Hematopoietic multipotent progenitor cell treated with erythropoietin and hydrocortisone succinate and interleukin-3 and kit ligand, for 8 days (in vitro differentiated cells): ENCODE measurements around the gene PKD2L2.
"Not testable (repeated sequence)": the region's sequence is repeated elsewhere in the genome, so short reads cannot be mapped to it uniquely, and the experiment has no call there.

Source experiments
- DNase-seq: peaks from one replicate; pipeline ENCODE4 v3.0.0-alpha.2; 2015

Gene PKD2L2

GRCh38 chr5:137890845-137891244 is 1.6 kb downstream of the PKD2L2 start:
- no peak for DNase-seq

GRCh38 chr5:137891849-137892248 is 2.6 kb downstream of the PKD2L2 start:
- peak; percentile 23 for DNase-seq

GRCh38 chr5:137894586-137894985 is 5.3 kb downstream of the PKD2L2 start:
- no peak for DNase-seq

- DNase-seq = no peak
Observed at GRCh38 chr5:137896560-137896959, 7.3 kb downstream of the PKD2L2 start.

- no peak for DNase-seq
Observed at GRCh38 chr5:137899493-137899892, 10.2 kb downstream of the PKD2L2 start.

- peak; percentile 51 for DNase-seq
Observed at GRCh38 chr5:137901011-137901817, 12.0 kb downstream of the PKD2L2 start.

- no peak for DNase-seq
Observed at GRCh38 chr5:137902408-137903133, 13.3 kb downstream of the PKD2L2 start.

GRCh38 chr5:137914758-137915157 is 25.5 kb downstream of the PKD2L2 start:
- no peak for DNase-seq

GRCh38 chr5:137916923-137917322 is 27.7 kb downstream of the PKD2L2 start:
- no peak for DNase-seq

GRCh38 chr5:137921931-137922330 is 32.7 kb downstream of the PKD2L2 start:
- peak; percentile 24 for DNase-seq

- DNase-seq = no peak
Observed at GRCh38 chr5:137923856-137924255, 34.6 kb downstream of the PKD2L2 start.

GRCh38 chr5:137932800-137933199 is 43.5 kb downstream of the PKD2L2 start:
- no peak for DNase-seq

GRCh38 chr5:137933491-137933911 is 44.2 kb downstream of the PKD2L2 start:
- no peak for DNase-seq

GRCh38 chr5:137935190-137935589 is 45.9 kb downstream of the PKD2L2 start:
- DNase-seq = no peak

GRCh38 chr5:137935694-137936093 is 46.4 kb downstream of the PKD2L2 start:
- no peak for DNase-seq

GRCh38 chr5:137937994-137938750 is 48.9 kb downstream of the PKD2L2 start:
- no peak for DNase-seq

- no peak for DNase-seq
Observed at GRCh38 chr5:137938751-137939143, 49.5 kb downstream of the PKD2L2 start.

- DNase-seq = no peak
Observed at GRCh38 chr5:137939331-137939730, 50.1 kb downstream of the PKD2L2 start.

GRCh38 chr5:137944280-137944679 is 55.0 kb downstream of the PKD2L2 start:
- DNase-seq = not testable (repeated sequence)

- DNase-seq = no peak
Observed at GRCh38 chr5:137945825-137946224, 56.6 kb downstream of the PKD2L2 start.

GRCh38 chr5:137954131-137954879 is 65.0 kb downstream of the PKD2L2 start:
- no peak for DNase-seq

- DNase-seq = no peak
Observed at GRCh38 chr5:137957948-137958347, 68.7 kb downstream of the PKD2L2 start.

- DNase-seq = no peak
Observed at GRCh38 chr5:137959488-137959887, 70.2 kb downstream of the PKD2L2 start.
